Neural progenitor cell (in vitro differentiated cells): ENCODE measurements around the gene SIPA1L3. TPM values are rescaled to one million over a fixed set of nuclear protein-coding genes. Genes with fewer than 3 reads are reported as not detected.
A peak's percentile ranks its signal among the peaks of the same experiment; 100 is the strongest.

Source experiments
- DNase-seq: peaks from one replicate; pipeline ENCODE4 v3.0.0-alpha.2; 2016; ENCODE audit warnings: low spot score
- H2AFZ ChIP-seq: fragments of 200-600 bp; sonication (generic); replicated peaks from 2 replicates; pipeline ENCODE4 v1.6.1; 2016; ENCODE audit warnings: antibody characterized with exemption
- H3F3A ChIP-seq: fragments of 200-600 bp; sonication (generic); 2 replicates; pipeline ENCODE4 v1.6.1; 2016; ENCODE audit warnings: antibody characterized with exemption, low read depth
- H3K27ac ChIP-seq: fragments of 200-600 bp; sonication (generic); 2 replicates; pipeline ENCODE4 v1.5.1; 2016; ENCODE audit warnings: mild to moderate bottlenecking
- H3K27me3 ChIP-seq: fragments of 200-600 bp; sonication (generic); 2 replicates; pipeline ENCODE4 v1.6.1; 2016; ENCODE audit warnings: mild to moderate bottlenecking, moderate library complexity
- H3K36me3 ChIP-seq: fragments of 200-600 bp; sonication (generic); 2 replicates; pipeline ENCODE4 v1.5.1; 2016
- H3K4me1 ChIP-seq: fragments of 200-600 bp; sonication (generic); 2 replicates; pipeline ENCODE4 v1.6.1; 2016; ENCODE audit warnings: mixed run types
- H3K4me2 ChIP-seq: fragments of 200-600 bp; sonication (generic); 2 replicates; pipeline ENCODE4 v1.6.1; 2016
- H3K4me3 ChIP-seq: fragments of 200-600 bp; sonication (generic); 2 replicates; pipeline ENCODE4 v1.5.1; 2016
- H3K79me2 ChIP-seq: fragments of 200-600 bp; sonication (generic); 2 replicates; pipeline ENCODE4 v1.6.1; 2016; ENCODE audit warnings: low read depth
- H3K9ac ChIP-seq: fragments of 200-600 bp; sonication (generic); 2 replicates; pipeline ENCODE4 v1.6.1; 2016
- H3K9me3 ChIP-seq: fragments of 200-600 bp; sonication (generic); 2 replicates; pipeline ENCODE4 v1.5.1; 2016; ENCODE audit warnings: low read depth
- H4K20me1 ChIP-seq: fragments of 200-600 bp; sonication (generic); 2 replicates; pipeline ENCODE4 v1.6.1; 2016; ENCODE audit warnings: low read depth
- H3K27ac Mint-ChIP-seq: 3 replicates; pipeline ENCODE4 v1.8.0; 2021; ENCODE audit warnings: mixed read lengths
- H3K27me3 Mint-ChIP-seq: 2 replicates; pipeline ENCODE4 v1.8.0; 2022; ENCODE audit warnings: low read depth, mild to moderate bottlenecking, inconsistent platforms, moderate library complexity, mixed read lengths; ENCODE audit not compliant: insufficient read depth
- H3K36me3 Mint-ChIP-seq: 3 replicates; pipeline ENCODE4 v1.8.0; 2021; ENCODE audit warnings: mixed read lengths
- H3K4me1 Mint-ChIP-seq: 3 replicates; pipeline ENCODE4 v1.8.0; 2021; ENCODE audit warnings: mixed read lengths
- H3K4me3 Mint-ChIP-seq: 3 replicates; pipeline ENCODE4 v1.8.0; 2021; ENCODE audit warnings: mild to moderate bottlenecking, moderate library complexity, mixed read lengths
- H3K9me3 Mint-ChIP-seq: 3 replicates; pipeline ENCODE4 v1.8.0; 2020; ENCODE audit warnings: mixed read lengths
- EZH2 ChIP-seq: fragments of 200-600 bp; sonication (generic); IDR thresholded peaks from 2 replicates; pipeline ENCODE4 v1.6.1; 2017; ENCODE audit warnings: antibody characterized with exemption, mild to moderate bottlenecking, moderate library complexity
- EZH2phosphoT487 ChIP-seq: fragments of 200-600 bp; sonication (generic); IDR thresholded peaks from 2 replicates; pipeline ENCODE4 v1.6.1; 2017; ENCODE audit warnings: antibody characterized with exemption
- total RNA-seq: library from RNA; depleted of rRNA; stranded (reverse); fragments of >200 nt; gene quantifications from 2 replicates; pipeline ENCODE4 v1.2.3, GENCODE V29; 2015; ENCODE audit warnings: low replicate concordance
- TF ChIP-seq, protein P1 (sequence below): fragments of 200-600 bp; sonication (generic); IDR thresholded peaks from 2 replicates; pipeline ENCODE4 v1.5.1; 2017; ENCODE audit warnings: antibody characterized with exemption, mild to moderate bottlenecking

The SIPA1L3 gene
- total RNA-seq, 1 donor from 2014 or later, result 19.2 TPM

DNA sequence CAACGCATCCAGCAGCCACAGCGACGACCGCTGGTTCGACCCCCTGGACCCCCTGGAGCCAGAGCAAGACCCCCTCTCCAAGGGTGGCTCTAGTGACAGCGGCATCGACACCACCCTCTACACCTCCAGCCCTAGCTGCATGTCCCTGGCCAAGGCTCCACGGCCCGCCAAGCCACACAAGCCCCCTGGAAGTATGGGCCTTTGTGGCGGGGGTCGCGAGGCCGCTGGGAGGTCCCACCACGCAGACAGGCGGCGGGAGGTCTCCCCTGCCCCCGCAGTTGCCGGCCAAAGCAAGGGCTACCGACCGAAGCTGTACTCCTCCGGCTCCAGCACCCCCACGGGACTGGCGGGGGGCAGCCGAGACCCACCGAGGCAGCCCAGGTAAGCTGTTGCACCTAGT is 257.5 kb downstream of the SIPA1L3 start:
- Mint-ChIP-seq H3K27ac (no peak overlapping the region), H3K27me3 (peaks cover 7% of the 10 kb centered on the region), H3K4me1 (peaks cover 6% of the 10 kb centered on the region), H3K9me3 (peaks cover 9% of the 10 kb centered on the region), H3K4me3 (no peak overlapping the region), H3K36me3 (peaks cover 29% of the 10 kb centered on the region)
- Histone ChIP-seq H3K27ac (no peak overlapping the region), H3K36me3 (no peaks in the 10 kb centered on the region), H3K27me3 (no peaks in the 10 kb centered on the region), H3F3A (no peaks in the 10 kb centered on the region), H3K9ac (no peak overlapping the region), H3K4me2 (no peak overlapping the region), H3K4me1 (no peaks in the 10 kb centered on the region), H3K9me3 (no peaks in the 10 kb centered on the region), H4K20me1 (no peaks in the 10 kb centered on the region), H3K4me3 (no peak overlapping the region), H3K79me2 (no peaks in the 10 kb centered on the region), H2AFZ (no peak overlapping the region)
- TF ChIP-seq EZH2phosphoT487 (no peak), EZH2 (no peak)
- TF ChIP-seq, protein P1, sequence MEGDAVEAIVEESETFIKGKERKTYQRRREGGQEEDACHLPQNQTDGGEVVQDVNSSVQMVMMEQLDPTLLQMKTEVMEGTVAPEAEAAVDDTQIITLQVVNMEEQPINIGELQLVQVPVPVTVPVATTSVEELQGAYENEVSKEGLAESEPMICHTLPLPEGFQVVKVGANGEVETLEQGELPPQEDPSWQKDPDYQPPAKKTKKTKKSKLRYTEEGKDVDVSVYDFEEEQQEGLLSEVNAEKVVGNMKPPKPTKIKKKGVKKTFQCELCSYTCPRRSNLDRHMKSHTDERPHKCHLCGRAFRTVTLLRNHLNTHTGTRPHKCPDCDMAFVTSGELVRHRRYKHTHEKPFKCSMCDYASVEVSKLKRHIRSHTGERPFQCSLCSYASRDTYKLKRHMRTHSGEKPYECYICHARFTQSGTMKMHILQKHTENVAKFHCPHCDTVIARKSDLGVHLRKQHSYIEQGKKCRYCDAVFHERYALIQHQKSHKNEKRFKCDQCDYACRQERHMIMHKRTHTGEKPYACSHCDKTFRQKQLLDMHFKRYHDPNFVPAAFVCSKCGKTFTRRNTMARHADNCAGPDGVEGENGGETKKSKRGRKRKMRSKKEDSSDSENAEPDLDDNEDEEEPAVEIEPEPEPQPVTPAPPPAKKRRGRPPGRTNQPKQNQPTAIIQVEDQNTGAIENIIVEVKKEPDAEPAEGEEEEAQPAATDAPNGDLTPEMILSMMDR, result no peak
- DNase-seq, result no peak

DNA sequence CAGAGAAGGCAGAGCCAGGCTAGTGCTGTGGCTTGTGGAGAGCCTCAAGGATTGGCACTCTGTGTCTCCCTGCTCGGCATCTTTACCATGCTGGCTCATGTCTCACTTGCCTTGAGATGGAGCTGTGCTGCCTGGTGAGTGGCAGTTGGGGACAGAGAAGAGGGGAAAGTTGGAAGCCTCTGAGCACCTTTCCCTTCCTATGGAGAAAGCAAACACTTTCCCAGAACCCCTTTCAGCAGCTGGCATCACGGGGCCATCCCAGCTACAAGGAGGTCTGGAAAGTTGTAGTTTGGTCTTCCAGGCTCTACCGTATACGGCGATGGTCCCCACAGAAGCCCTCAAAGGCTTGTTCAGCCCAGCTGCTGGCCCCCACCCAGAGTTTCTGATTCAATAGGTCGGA is 258.3 kb downstream of the SIPA1L3 start:
- Mint-ChIP-seq H3K27ac (no peak overlapping the region), H3K4me1 (peaks cover 11% of the 10 kb centered on the region), H3K36me3 (peaks cover 29% of the 10 kb centered on the region), H3K9me3 (peaks cover 9% of the 10 kb centered on the region), H3K27me3 (peaks cover 7% of the 10 kb centered on the region), H3K4me3 (no peak overlapping the region)
- no peaks in the 10 kb centered on the region for H3K79me2 ChIP-seq
- H3K27me3 ChIP-seq, result no peaks in the 10 kb centered on the region
- DNase-seq, result no peak
- H3K36me3 ChIP-seq, result no peaks in the 10 kb centered on the region
- no peak overlapping the region for H2AFZ ChIP-seq
- H3F3A ChIP-seq, result no peaks in the 10 kb centered on the region
- no peaks in the 10 kb centered on the region for H3K9me3 ChIP-seq
- H3K4me1 ChIP-seq, result no peaks in the 10 kb centered on the region
- no peak overlapping the region for H3K27ac ChIP-seq
- no peak overlapping the region for H3K9ac ChIP-seq
- H3K4me2 ChIP-seq, result no peak overlapping the region
- no peak overlapping the region for H3K4me3 ChIP-seq
- H4K20me1 ChIP-seq, result no peaks in the 10 kb centered on the region
- TF ChIP-seq EZH2phosphoT487 (no peak), EZH2 (no peak)

DNA sequence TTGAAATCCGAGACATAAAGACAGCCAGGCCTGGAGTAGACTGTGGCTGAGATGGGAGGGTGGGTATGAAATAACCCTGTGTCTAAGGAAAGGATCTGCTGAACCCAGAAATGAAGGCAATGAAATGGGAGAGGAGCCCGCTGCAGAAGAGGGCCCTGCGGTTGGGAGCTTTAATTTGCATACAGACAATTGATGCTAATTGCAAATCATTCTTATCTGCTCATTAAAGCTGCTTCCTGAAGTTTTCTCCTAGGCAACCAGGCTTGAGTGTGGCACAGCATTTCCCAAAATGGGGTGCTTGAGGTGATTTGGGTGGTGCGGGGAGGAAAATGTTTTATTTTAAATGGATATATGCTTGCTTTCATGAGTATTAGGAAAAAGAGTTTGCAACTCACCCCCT is 261.6 kb downstream of the SIPA1L3 start:
- no peaks in the 10 kb centered on the region for H3K4me1 ChIP-seq

DNA sequence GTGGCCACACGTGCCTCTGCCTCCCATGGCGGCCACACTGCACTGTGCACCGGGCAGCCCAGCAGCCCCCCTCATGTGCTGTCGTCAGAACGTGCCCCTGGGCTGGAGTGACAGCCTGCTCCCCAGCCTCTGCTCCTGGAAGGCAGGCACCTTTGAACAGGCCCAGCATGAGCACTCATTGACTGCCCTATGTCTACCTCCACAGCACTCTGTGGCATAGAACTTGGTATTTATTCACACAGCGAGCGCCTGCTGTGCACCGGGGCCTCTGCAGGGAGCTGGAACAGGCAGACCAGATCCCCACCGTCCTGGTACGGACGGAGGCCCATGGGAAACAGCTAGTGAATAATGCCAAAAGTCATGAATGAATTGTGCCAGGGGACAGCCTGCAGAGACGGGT is 263.3 kb downstream of the SIPA1L3 start:
- TF ChIP-seq EZH2phosphoT487 (no peak), EZH2 (no peak)
- TF ChIP-seq, protein P1, result no peak
- Histone ChIP-seq H3K79me2 (no peaks in the 10 kb centered on the region), H3K4me3 (no peak overlapping the region), H3K27ac (no peak overlapping the region), H3F3A (no peaks in the 10 kb centered on the region), H3K36me3 (no peaks in the 10 kb centered on the region), H3K9ac (no peak overlapping the region), H2AFZ (no peak overlapping the region), H3K4me2 (no peak overlapping the region), H4K20me1 (no peaks in the 10 kb centered on the region), H3K9me3 (no peaks in the 10 kb centered on the region), H3K4me1 (no peaks in the 10 kb centered on the region), H3K27me3 (no peaks in the 10 kb centered on the region)
- H3K36me3 Mint-ChIP-seq, result no peaks in the 10 kb centered on the region
- DNase-seq, result no peak
- no peaks in the 10 kb centered on the region for H3K9me3 Mint-ChIP-seq
- peaks cover 3% of the 10 kb centered on the region for H3K27me3 Mint-ChIP-seq
- H3K4me3 Mint-ChIP-seq, result no peak overlapping the region
- peaks cover 16% of the 10 kb centered on the region for H3K4me1 Mint-ChIP-seq
- H3K27ac Mint-ChIP-seq, result peak overlapping the region; percentile 59

More for the DNA sequence above, 261.6 kb downstream of the SIPA1L3 start:
- H4K20me1 ChIP-seq, result no peaks in the 10 kb centered on the region
- no peaks in the 10 kb centered on the region for H3K9me3 ChIP-seq
- H2AFZ ChIP-seq, result no peak overlapping the region
- TF ChIP-seq EZH2phosphoT487 (no peak), EZH2 (no peak)
- TF ChIP-seq, protein P1, result no peak
- no peak overlapping the region for H3K27ac ChIP-seq
- H3K4me3 ChIP-seq, result no peak overlapping the region
- Mint-ChIP-seq H3K36me3 (peaks cover 5% of the 10 kb centered on the region), H3K9me3 (no peaks in the 10 kb centered on the region), H3K4me1 (peaks cover 16% of the 10 kb centered on the region), H3K4me3 (no peak overlapping the region), H3K27me3 (peaks cover 3% of the 10 kb centered on the region), H3K27ac (no peak overlapping the region)
- no peaks in the 10 kb centered on the region for H3K36me3 ChIP-seq
- DNase-seq, result no peak
- H3F3A ChIP-seq, result no peaks in the 10 kb centered on the region
- H3K27me3 ChIP-seq, result no peaks in the 10 kb centered on the region
- no peaks in the 10 kb centered on the region for H3K79me2 ChIP-seq
- no peak overlapping the region for H3K4me2 ChIP-seq
- H3K9ac ChIP-seq, result no peak overlapping the region
